Spleen (tissue), 11 donors: ENCODE measurements around the gene HOXC10. TPM values are rescaled to one million over a fixed set of nuclear protein-coding genes. Genes with fewer than 3 reads are reported as not detected.

Source experiments
- DNase-seq: peaks from one replicate; pipeline ENCODE4 v3.0.0-alpha.2; 2020
- H3K27ac ChIP-seq, 8 donors: fragments of 200-600 bp; sonication (generic) in 7 of 8; 1 replicate in 4 of 8; 2 replicates in 4 of 8; pipeline versions ENCODE4 v1.5.0 to v1.8.0; 2016 to 2021; ENCODE audit warnings: inconsistent platforms in 4 of 8, mild to moderate bottlenecking in 4 of 8, moderate library complexity in 1 of 8
- H3K27me3 ChIP-seq, 7 donors: fragments of 200-600 bp; sonication (generic) in 6 of 7; replicated peaks in 1 of 7; 1 replicate in 4 of 7; 2 replicates in 3 of 7; pipeline versions ENCODE4 v1.5.0 to v1.8.0; 2016 to 2021; ENCODE audit warnings: inconsistent platforms in 3 of 7, mild to moderate bottlenecking in 1 of 7
- H3K36me3 ChIP-seq, 6 donors: fragments of 200-600 bp; sonication (generic) in 5 of 6; 1 replicate in 4 of 6; 2 replicates in 2 of 6; pipeline versions ENCODE4 v1.5.0 to v1.8.0; 2016 to 2021; ENCODE audit warnings: inconsistent platforms in 2 of 6
- H3K4me1 ChIP-seq, 6 donors: fragments of 200-600 bp; sonication (generic) in 5 of 6; 1 replicate in 3 of 6; 2 replicates in 3 of 6; pipeline versions ENCODE4 v1.5.0 to v1.8.0; 2016 to 2021; ENCODE audit warnings: inconsistent platforms in 3 of 6
- H3K4me3 ChIP-seq, 8 donors: fragments of 200-600 bp; sonication (generic) in 7 of 8; 1 replicate in 4 of 8; 2 replicates in 4 of 8; pipeline versions ENCODE4 v1.5.0 to v1.8.0; 2016 to 2021; ENCODE audit warnings: inconsistent platforms in 4 of 8, mild to moderate bottlenecking in 4 of 8, moderate library complexity in 2 of 8
- H3K9me3 ChIP-seq, 8 donors: fragments of 200-600 bp; sonication (generic) in 7 of 8; 1 replicate in 4 of 8; 2 replicates in 4 of 8; pipeline versions ENCODE4 v1.5.0 to v1.8.0; 2016 to 2021; ENCODE audit warnings: inconsistent platforms in 4 of 8
- POLR2A ChIP-seq, 3 donors: fragments of 450-650 bp; IDR thresholded peaks; one replicate each; pipeline ENCODE4 v1.5.1; 2017; ENCODE audit warnings: antibody characterized with exemption in 3 of 3, mild to moderate bottlenecking in 1 of 3
- POLR2AphosphoS5 ChIP-seq, 3 donors: sonication (generic); formaldehyde crosslinking; IDR thresholded peaks; one replicate each; pipeline ENCODE4 v1.5.1; 2017; ENCODE audit warnings: antibody characterized with exemption in 3 of 3
- WGBS, 5 donors: extraction: QIAGEN DNeasy Blood & Tissue Kit in 3 of 5; methylation state at CpG; one replicate each; pipeline versions ENCODE4 v1.1.5 to v1.1.7; 2013 to 2018; 5-methylcytosine and 5-hydroxymethylcytosine counted together
- intact Hi-C: fragments of 100-400 bp; cut with DNase I; formaldehyde crosslinking; loops from one replicate; pipeline ENCODE4 v1.15.0; 2023; ENCODE audit warnings: low total_unique reads
- polyA plus RNA-seq, 3 donors: library from polyadenylated mRNA; stranded (reverse); fragments of 200-250 nt; gene quantifications; one replicate each; pipeline ENCODE4 v1.2.1, GENCODE V29; 2013
- total RNA-seq, 7 donors: library from RNA; depleted of rRNA in 3 of 7; stranded (reverse); fragments of >200 nt in 3 of 7; fragmentation: NEBNext Ultra II Directional in 4 of 7; extraction: Animal tissue kit (Norgen Biotek cat#: 25700) in 4 of 7; gene quantifications; one replicate each; pipeline versions ENCODE4 v1.1.0 to v1.2.1, GENCODE V29; 2016 to 2021
- TF ChIP-seq, protein P1 (sequence below), 11 experiments: fragments of 200-600 bp in 7 of 11; fragments of 450-650 bp in 4 of 11; sonication (generic) in 4 of 11; IDR thresholded peaks in 8 of 11; conservative IDR thresholded peaks in 3 of 11; 1 replicate in 7 of 11; 2 replicates in 4 of 11; pipeline versions ENCODE4 v1.4.0 to v1.8.0; 2016 to 2021; ENCODE audit warnings: antibody characterized with exemption in 11 of 11, inconsistent platforms in 4 of 11, mild to moderate bottlenecking in 1 of 11
- donor health status: healthy with polysubstance abuse.
- donor health status: DM: no; HTN: no; CAD: no; lungs with moderate emphysema.
- donor health status: DM: no; HTN: no; CAD: no.
- donor health status: Bipolar disorder and iron deficiency.
- donor health status: healthy.
- donor health status: DM: no; HTN: no; CAD: no.
- donor health status: DM: yes; HTN: yes; CAD: no.

Gene HOXC10
- total and polyA plus RNA-seq, 10 donors = not detected

GRCh38 chr12:53949631-53950436 lies 35.1 kb upstream of the HOXC10 start:
- peaks cover 0 to 33% (median 3%) of the 10 kb centered on the region in 6 donors for H3K4me1 ChIP-seq
- WGBS, 5 donors = 5 to 11% (median 7%) methylated on average over 32 to 34 of the region's 34 CpGs
- DNase-seq = no peak
- no peaks in the 10 kb centered on the region for H3K36me3 ChIP-seq
- TF ChIP-seq POLR2AphosphoS5 (IDR thresholded peaks at IDR 0.05) = no peak
- TF ChIP-seq POLR2A (IDR thresholded peaks at IDR 0.05) = no peak
- TF ChIP-seq, protein P1, sequence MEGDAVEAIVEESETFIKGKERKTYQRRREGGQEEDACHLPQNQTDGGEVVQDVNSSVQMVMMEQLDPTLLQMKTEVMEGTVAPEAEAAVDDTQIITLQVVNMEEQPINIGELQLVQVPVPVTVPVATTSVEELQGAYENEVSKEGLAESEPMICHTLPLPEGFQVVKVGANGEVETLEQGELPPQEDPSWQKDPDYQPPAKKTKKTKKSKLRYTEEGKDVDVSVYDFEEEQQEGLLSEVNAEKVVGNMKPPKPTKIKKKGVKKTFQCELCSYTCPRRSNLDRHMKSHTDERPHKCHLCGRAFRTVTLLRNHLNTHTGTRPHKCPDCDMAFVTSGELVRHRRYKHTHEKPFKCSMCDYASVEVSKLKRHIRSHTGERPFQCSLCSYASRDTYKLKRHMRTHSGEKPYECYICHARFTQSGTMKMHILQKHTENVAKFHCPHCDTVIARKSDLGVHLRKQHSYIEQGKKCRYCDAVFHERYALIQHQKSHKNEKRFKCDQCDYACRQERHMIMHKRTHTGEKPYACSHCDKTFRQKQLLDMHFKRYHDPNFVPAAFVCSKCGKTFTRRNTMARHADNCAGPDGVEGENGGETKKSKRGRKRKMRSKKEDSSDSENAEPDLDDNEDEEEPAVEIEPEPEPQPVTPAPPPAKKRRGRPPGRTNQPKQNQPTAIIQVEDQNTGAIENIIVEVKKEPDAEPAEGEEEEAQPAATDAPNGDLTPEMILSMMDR (IDR thresholded peaks at IDR 0.05 in 8 of 11, conservative IDR thresholded peaks at IDR 0.05 in 3 of 11) = no peak
- H3K4me3 ChIP-seq = no peak overlapping the region
- peaks cover 0 to 7% (median 0%) of the 10 kb centered on the region in 8 donors for H3K9me3 ChIP-seq
- intact Hi-C loops = no loop called here
- H3K27ac ChIP-seq = no peak overlapping the region
- peaks cover 31 to 100% (median 97%) of the 10 kb centered on the region in 7 donors for H3K27me3 ChIP-seq

DNA sequence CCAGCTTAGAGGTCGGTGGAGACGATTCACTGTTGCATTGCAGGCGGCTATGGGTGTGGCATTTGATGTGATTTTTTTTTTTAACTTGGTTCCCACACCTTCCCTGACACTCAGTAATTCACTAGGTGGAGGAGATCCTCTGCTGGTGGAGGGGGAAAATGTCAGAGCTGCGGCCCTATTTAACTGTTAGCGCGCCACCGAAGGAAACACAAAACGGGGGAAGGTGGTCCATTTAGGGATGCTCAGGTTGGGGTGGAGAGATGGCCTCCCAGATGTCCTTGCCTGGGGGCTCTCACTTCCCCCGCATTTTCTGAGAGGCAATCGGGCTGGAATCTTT lies 34.5 kb upstream of the HOXC10 start:
- TF ChIP-seq POLR2AphosphoS5 (IDR thresholded peaks at IDR 0.05) (no peak), POLR2A (IDR thresholded peaks at IDR 0.05) (no peak)
- TF ChIP-seq, protein P1 (IDR thresholded peaks at IDR 0.05 in 8 of 11, conservative IDR thresholded peaks at IDR 0.05 in 3 of 11) = no peak
- no peaks in the 10 kb centered on the region for H3K36me3 ChIP-seq
- 4 to 15% (median 7%) methylated on average over 10 of the region's 10 CpGs for WGBS, 5 donors
- H3K27me3 ChIP-seq = peaks cover 33 to 100% (median 97%) of the 10 kb centered on the region in 7 donors
- peaks cover 0 to 7% (median 0%) of the 10 kb centered on the region in 8 donors for H3K9me3 ChIP-seq
- H3K4me3 ChIP-seq = no peak overlapping the region
- H3K4me1 ChIP-seq = peaks cover 0 to 35% (median 6%) of the 10 kb centered on the region in 6 donors
- intact Hi-C loops = no loop called here
- DNase-seq = no peak
- no peak overlapping the region for H3K27ac ChIP-seq

GRCh38 chr12:53950789-53951576 lies 34.0 kb upstream of the HOXC10 start:
- WGBS, 5 donors = 5 to 9% (median 6%) methylated on average over 24 to 34 of the region's 34 CpGs
- H3K4me1 ChIP-seq = peaks cover 0 to 40% (median 7%) of the 10 kb centered on the region in 6 donors
- no peak overlapping the region for H3K27ac ChIP-seq
- peaks cover 0 to 7% (median 0%) of the 10 kb centered on the region in 8 donors for H3K9me3 ChIP-seq
- no peak for DNase-seq
- TF ChIP-seq POLR2A (IDR thresholded peaks at IDR 0.05) (no peak), POLR2AphosphoS5 (IDR thresholded peaks at IDR 0.05) (no peak)
- TF ChIP-seq, protein P1 (IDR thresholded peaks at IDR 0.05 in 8 of 11, conservative IDR thresholded peaks at IDR 0.05 in 3 of 11) = no peak
- no peaks in the 10 kb centered on the region for H3K36me3 ChIP-seq
- H3K4me3 ChIP-seq = no peak overlapping the region
- intact Hi-C loops = no loop called here
- peaks cover 33 to 100% (median 97%) of the 10 kb centered on the region in 7 donors for H3K27me3 ChIP-seq
